Stomach (tissue), 9 donors: Measurements from ENCODE around the gene NTM. TPM values are rescaled to one million over a fixed set of nuclear protein-coding genes. Genes with fewer than 3 reads are reported as not detected.

Experiments used
- DNase-seq, 2 donors: peaks; one replicate each; pipeline versions ENCODE4 v3.0.0 to v3.0.0-alpha.2; 2013 to 2019
- H3K27ac ChIP-seq, 5 donors: fragments of 200-600 bp in 4 of 5; sonication (generic) in 4 of 5; one replicate each; pipeline ENCODE4 v1.5.1; 2013 to 2019; ENCODE audit warnings: mild to moderate bottlenecking in 1 of 5, moderate library complexity in 1 of 5
- H3K27me3 ChIP-seq, 3 donors: fragments of 200-600 bp; sonication (generic); one replicate each; pipeline ENCODE4 v1.5.1; 2017 to 2019; ENCODE audit warnings: mixed run types in 1 of 3
- H3K36me3 ChIP-seq, 4 donors: fragments of 200-600 bp; sonication (generic); 1 replicate in 3 of 4; 2 replicates in 1 of 4; pipeline ENCODE4 v1.5.1; 2016 to 2019
- H3K4me1 ChIP-seq, 4 donors: fragments of 200-600 bp; sonication (generic); one replicate each; pipeline ENCODE4 v1.5.1; 2016 to 2019
- H3K4me3 ChIP-seq, 4 donors: fragments of 200-600 bp; sonication (generic) in 3 of 4; one replicate each; pipeline ENCODE4 v1.5.1; 2016 to 2019; ENCODE audit warnings: mild to moderate bottlenecking in 1 of 4
- H3K9me3 ChIP-seq, 4 donors: fragments of 200-600 bp; sonication (generic); one replicate each; pipeline ENCODE4 v1.5.1; 2016 to 2019
- CTCF ChIP-seq, 7 experiments: fragments of 450-650 bp in 4 of 7; fragments of 200-600 bp in 3 of 7; sonication (generic) in 3 of 7; IDR thresholded peaks; one replicate each; pipeline ENCODE4 v1.5.1; 2016 to 2019; ENCODE audit warnings: antibody characterized with exemption in 7 of 7, control low read depth in 2 of 7, mild to moderate bottlenecking in 1 of 7
- EP300 ChIP-seq: sonication (generic); formaldehyde crosslinking; IDR thresholded peaks from one replicate; pipeline ENCODE4 v1.6.1; 2017; ENCODE audit warnings: antibody characterized with exemption
- POLR2A ChIP-seq, 4 donors: fragments of 450-650 bp; IDR thresholded peaks; one replicate each; pipeline ENCODE4 v1.6.1; 2016; ENCODE audit warnings: antibody characterized with exemption in 4 of 4, control low read depth in 2 of 4, mild to moderate bottlenecking in 1 of 4, moderate library complexity in 1 of 4
- POLR2AphosphoS5 ChIP-seq, 3 donors: sonication (generic); formaldehyde crosslinking; IDR thresholded peaks; one replicate each; pipeline ENCODE4 v1.6.1; 2016; ENCODE audit warnings: antibody characterized with exemption in 3 of 3
- WGBS, 5 donors: extraction: QIAGEN DNeasy Blood & Tissue Kit in 3 of 5; methylation state at CpG; one replicate each; pipeline versions ENCODE4 v1.1.5 to v1.1.7; 2013 to 2018; 5-methylcytosine and 5-hydroxymethylcytosine counted together
- intact Hi-C: fragments of 100-400 bp; cut with DNase I; formaldehyde crosslinking; loops from one replicate; pipeline ENCODE4 v1.15.1; 2023; ENCODE audit warnings: low total_unique reads
- polyA plus RNA-seq, 3 donors: library from polyadenylated mRNA; stranded (reverse); fragments of 200-250 nt; gene quantifications; one replicate each; pipeline ENCODE4 v1.2.3, GENCODE V29; 2013
- total RNA-seq, 5 donors: library from RNA; depleted of rRNA; stranded (reverse); fragments of >200 nt; gene quantifications; one replicate each; pipeline versions ENCODE4 v1.1.0 to v1.2.3, GENCODE V29; 2014 to 2016
- donor health status: healthy with polysubstance abuse.
- donor health status: Bipolar disorder and iron deficiency.
- donor health status: healthy.

NTM gene
- total and polyA plus RNA-seq, 8 donors: 0.50 to 8.4 (median 1.3) TPM; not detected in 3

GRCh38 chr11:132298357-132298756 lies 927.9 kb downstream of the NTM start:
- Histone ChIP-seq H3K4me1 (no peaks in the 10 kb centered on the region), H3K36me3 (no peaks in the 10 kb centered on the region), H3K27me3 (no peaks in the 10 kb centered on the region), H3K4me3 (no peak overlapping the region), H3K9me3 (no peaks in the 10 kb centered on the region), H3K27ac (no peak overlapping the region)
- no peak for DNase-seq
- intact Hi-C loops: no loop called here
- 75 to 92% (median 80%) methylated on average over 4 of the region's 4 CpGs for WGBS, 5 donors
- no peak for TF ChIP-seq CTCF (IDR thresholded peaks at IDR 0.05)
- TF ChIP-seq POLR2A (IDR thresholded peaks at IDR 0.05): no peak
- TF ChIP-seq POLR2AphosphoS5 (IDR thresholded peaks at IDR 0.05): no peak
- TF ChIP-seq EP300: no peak

- DNase-seq: no peak
- intact Hi-C loops: no loop called here
- no peak overlapping the region for H3K4me3 ChIP-seq
- H3K9me3 ChIP-seq: no peaks in the 10 kb centered on the region
- no peaks in the 10 kb centered on the region for H3K36me3 ChIP-seq
- H3K4me1 ChIP-seq: no peaks in the 10 kb centered on the region
- 61 to 76% (median 66%) methylated on average over 5 of the region's 5 CpGs for WGBS, 5 donors
- H3K27ac ChIP-seq: no peak overlapping the region
- H3K27me3 ChIP-seq: no peaks in the 10 kb centered on the region
- TF ChIP-seq CTCF (IDR thresholded peaks at IDR 0.05) (no peak), EP300 (no peak), POLR2AphosphoS5 (IDR thresholded peaks at IDR 0.05) (no peak), POLR2A (IDR thresholded peaks at IDR 0.05) (no peak)
Measured at GRCh38 chr11:132300283-132300682, 929.9 kb downstream of the NTM start.

- intact Hi-C loops: no loop called here
- H3K4me3 ChIP-seq: no peak overlapping the region
- no peak for TF ChIP-seq EP300
- TF ChIP-seq POLR2A (IDR thresholded peaks at IDR 0.05): no peak
- TF ChIP-seq POLR2AphosphoS5 (IDR thresholded peaks at IDR 0.05): no peak
- no peak for TF ChIP-seq CTCF (IDR thresholded peaks at IDR 0.05)
- 59 to 84% (median 69%) methylated on average over 1 of the region's 1 CpG for WGBS, 5 donors
- no peaks in the 10 kb centered on the region for H3K4me1 ChIP-seq
- H3K27me3 ChIP-seq: no peaks in the 10 kb centered on the region
- no peak overlapping the region for H3K27ac ChIP-seq
- H3K9me3 ChIP-seq: no peaks in the 10 kb centered on the region
- no peak for DNase-seq
- H3K36me3 ChIP-seq: no peaks in the 10 kb centered on the region
Measured at GRCh38 chr11:132301465-132301864, 931.0 kb downstream of the NTM start.

GRCh38 chr11:132301900-132302299 lies 931.5 kb downstream of the NTM start:
- TF ChIP-seq CTCF (IDR thresholded peaks at IDR 0.05) (no peak), POLR2AphosphoS5 (IDR thresholded peaks at IDR 0.05) (no peak), EP300 (no peak), POLR2A (IDR thresholded peaks at IDR 0.05) (no peak)
- H3K27ac ChIP-seq: no peak overlapping the region
- H3K27me3 ChIP-seq: no peaks in the 10 kb centered on the region
- no peak overlapping the region for H3K4me3 ChIP-seq
- no peaks in the 10 kb centered on the region for H3K9me3 ChIP-seq
- 79 to 93% (median 91%) methylated on average over 3 of the region's 3 CpGs for WGBS, 5 donors
- no peak for DNase-seq
- H3K36me3 ChIP-seq: no peaks in the 10 kb centered on the region
- no peaks in the 10 kb centered on the region for H3K4me1 ChIP-seq
- intact Hi-C loops: no loop called here
